HG03354 (cell line): ENCODE measurements around the gene LRP5.
"Not testable (repeated sequence)": the region's sequence is repeated elsewhere in the genome, so short reads cannot be mapped to it uniquely, and the experiment has no call there.

Experiments used
- ATAC-seq: cut with Tn5 transposase; IDR thresholded peaks from one replicate; pipeline ENCODE4 v1.9.1; 2021; ENCODE audit warnings: mild to moderate bottlenecking; ENCODE audit not compliant: unreplicated experiment, poor library complexity, severe bottlenecking

The LRP5 gene

GRCh38 chr11:68448604-68449011 is 136.2 kb downstream of the LRP5 start:
- ATAC-seq: no peak

- no peak for ATAC-seq
These were observed 137.6 kb downstream of the LRP5 start for GRCh38 chr11:68449951-68450350.

GRCh38 chr11:68450711-68451110 is 138.3 kb downstream of the LRP5 start:
- no peak for ATAC-seq

- no peak for ATAC-seq
These were observed 142.4 kb downstream of the LRP5 start for GRCh38 chr11:68454767-68455166.

- ATAC-seq: no peak
These were observed 143.1 kb downstream of the LRP5 start for GRCh38 chr11:68455485-68455884.

- ATAC-seq: no peak
These were observed 145.0 kb downstream of the LRP5 start for GRCh38 chr11:68457216-68457897.

GRCh38 chr11:68457898-68458249 is 145.5 kb downstream of the LRP5 start:
- ATAC-seq: no peak

- ATAC-seq: not testable (repeated sequence)
These were observed 145.9 kb downstream of the LRP5 start for GRCh38 chr11:68458340-68458739.

- ATAC-seq: peak; percentile 83
These were observed 147.7 kb downstream of the LRP5 start for GRCh38 chr11:68459886-68460740.

- ATAC-seq: peak; percentile 36
These were observed 148.6 kb downstream of the LRP5 start, which contains the start of gene PPP6R3 for GRCh38 chr11:68460741-68461574. TSS of gene PPP6R3 (plus strand) at chr11:68460752. CDS start at chr11:68537665, 76,913 bp downstream.

- no peak for ATAC-seq
These were observed 149.2 kb downstream of the LRP5 start for GRCh38 chr11:68461575-68461917.

- ATAC-seq: no peak
These were observed 151.3 kb downstream of the LRP5 start for GRCh38 chr11:68463714-68464113.

- ATAC-seq: no peak
These were observed 154.9 kb downstream of the LRP5 start for GRCh38 chr11:68467201-68467834.

- no peak for ATAC-seq
These were observed 155.9 kb downstream of the LRP5 start for GRCh38 chr11:68468217-68468828.

- ATAC-seq: no peak
These were observed 156.7 kb downstream of the LRP5 start for GRCh38 chr11:68469122-68469521.

GRCh38 chr11:68469642-68470041 is 157.3 kb downstream of the LRP5 start:
- no peak for ATAC-seq

GRCh38 chr11:68470304-68470811 is 158.0 kb downstream of the LRP5 start:
- no peak for ATAC-seq

- ATAC-seq: no peak
These were observed 159.3 kb downstream of the LRP5 start for GRCh38 chr11:68471360-68472340.
